ENCODE measurements around the gene MAG. TPM values are rescaled to one million over a fixed set of nuclear protein-coding genes. Genes with fewer than 3 reads are reported as not detected.

MAG gene
- total and polyA plus RNA-seq, 9 of the 15 experiments (the other 6 are each of a cell fraction or from before 2014, with no cell fraction given): 0.11 to 10.0 (median 1.6) TPM

- peak; percentile 96 for TF ChIP-seq REST (IDR thresholded peaks at IDR 0.05; ENCODE audit: borderline replicate concordance)
- TF ChIP-seq REST (CRISPR knock-in tag; IDR thresholded peaks at IDR 0.05; ENCODE audit: low read depth): no peak
- TF ChIP-seq ZNF76 (CRISPR knock-in tag; IDR thresholded peaks at IDR 0.05; ENCODE audit: borderline replicate concordance): no peak
- TF ChIP-seq RERE (CRISPR knock-in tag; IDR thresholded peaks at IDR 0.05; ENCODE audit: borderline replicate concordance): no peak
- TF ChIP-seq BRD9 (IDR thresholded peaks at IDR 0.05; ENCODE audit: low read depth, partially characterized antibody): no peak
- peak; percentile 24 to 59; a peak in 2 of 4 replicates for TF ChIP-seq MAZ (CRISPR knock-in tag; conservative IDR thresholded peaks at IDR 0.05 in 1 of 2, IDR thresholded peaks at IDR 0.05 in 1 of 2)
- no peak for TF ChIP-seq BCOR (IDR thresholded peaks at IDR 0.05)
- 0 out of 2 replicates have a peak, but pooled peaks have one; percentile 29 for TF ChIP-seq ETV5 (CRISPR knock-in tag; IDR thresholded peaks at IDR 0.05; ENCODE audit: low read depth)
- TF ChIP-seq ZNF384 (IDR thresholded peaks at IDR 0.05; ENCODE audit: low read depth, low read length): peak; percentile 25; the same call in 1 of the 2 replicates
- peak; percentile 27 for TF ChIP-seq MEIS2 (IDR thresholded peaks at IDR 0.05; ENCODE audit: partially characterized antibody)
- TF ChIP-seq PHB (CRISPR knock-in tag; IDR thresholded peaks at IDR 0.05): no peak
- peak; percentile 45; the same call in 1 of the 2 replicates for TF ChIP-seq L3MBTL2 (IDR thresholded peaks at IDR 0.05)
- TF ChIP-seq ATF7 (IDR thresholded peaks at IDR 0.05): peak; percentile 33; the same call in 1 of the 2 replicates
Measured at GRCh38 chr19:35352448-35353304, 60.7 kb downstream of the MAG start (continued).

All from K562 (cell line).